T-helper 9 cell (primary cell): ENCODE results near the gene ZBTB47.

Experiments used
- DNase-seq: peaks from one replicate; pipeline ENCODE4 v3.0.0-alpha.2; 2020

Gene ZBTB47

DNA sequence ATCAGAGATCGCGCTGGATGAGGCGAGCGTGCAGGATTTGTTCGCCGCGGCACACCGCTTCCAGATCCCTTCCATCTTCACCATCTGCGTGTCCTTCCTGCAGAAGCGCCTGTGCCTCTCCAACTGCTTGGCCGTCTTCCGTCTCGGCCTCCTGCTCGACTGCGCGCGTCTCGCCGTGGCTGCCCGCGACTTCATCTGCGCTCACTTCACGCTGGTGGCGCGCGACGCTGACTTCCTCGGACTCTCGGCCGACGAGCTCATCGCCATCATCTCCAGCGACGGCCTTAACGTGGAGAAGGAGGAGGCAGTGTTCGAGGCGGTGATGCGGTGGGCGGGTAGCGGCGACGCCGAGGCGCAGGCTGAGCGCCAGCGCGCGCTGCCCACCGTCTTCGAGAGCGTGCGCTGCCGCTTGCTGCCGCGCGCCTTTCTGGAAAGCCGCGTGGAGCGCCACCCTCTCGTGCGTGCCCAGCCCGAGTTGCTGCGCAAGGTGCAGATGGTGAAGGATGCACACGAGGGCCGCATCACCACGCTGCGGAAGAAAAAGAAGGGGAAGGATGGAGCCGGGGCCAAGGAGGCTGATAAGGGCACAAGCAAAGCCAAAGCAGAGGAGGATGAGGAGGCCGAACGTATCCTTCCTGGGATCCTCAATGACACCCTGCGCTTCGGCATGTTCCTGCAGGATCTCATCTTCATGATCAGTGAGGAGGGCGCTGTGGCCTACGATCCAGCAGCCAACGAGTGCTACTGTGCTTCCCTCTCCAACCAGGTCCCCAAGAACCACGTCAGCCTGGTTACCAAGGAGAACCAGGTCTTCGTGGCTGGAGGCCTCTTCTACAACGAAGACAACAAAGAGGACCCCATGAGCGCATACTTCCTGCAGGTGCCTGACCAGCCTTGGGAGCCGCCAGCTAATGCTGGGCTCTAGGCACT, 32.7 kb downstream of the ZBTB47 start:
- no peak for DNase-seq

DNA sequence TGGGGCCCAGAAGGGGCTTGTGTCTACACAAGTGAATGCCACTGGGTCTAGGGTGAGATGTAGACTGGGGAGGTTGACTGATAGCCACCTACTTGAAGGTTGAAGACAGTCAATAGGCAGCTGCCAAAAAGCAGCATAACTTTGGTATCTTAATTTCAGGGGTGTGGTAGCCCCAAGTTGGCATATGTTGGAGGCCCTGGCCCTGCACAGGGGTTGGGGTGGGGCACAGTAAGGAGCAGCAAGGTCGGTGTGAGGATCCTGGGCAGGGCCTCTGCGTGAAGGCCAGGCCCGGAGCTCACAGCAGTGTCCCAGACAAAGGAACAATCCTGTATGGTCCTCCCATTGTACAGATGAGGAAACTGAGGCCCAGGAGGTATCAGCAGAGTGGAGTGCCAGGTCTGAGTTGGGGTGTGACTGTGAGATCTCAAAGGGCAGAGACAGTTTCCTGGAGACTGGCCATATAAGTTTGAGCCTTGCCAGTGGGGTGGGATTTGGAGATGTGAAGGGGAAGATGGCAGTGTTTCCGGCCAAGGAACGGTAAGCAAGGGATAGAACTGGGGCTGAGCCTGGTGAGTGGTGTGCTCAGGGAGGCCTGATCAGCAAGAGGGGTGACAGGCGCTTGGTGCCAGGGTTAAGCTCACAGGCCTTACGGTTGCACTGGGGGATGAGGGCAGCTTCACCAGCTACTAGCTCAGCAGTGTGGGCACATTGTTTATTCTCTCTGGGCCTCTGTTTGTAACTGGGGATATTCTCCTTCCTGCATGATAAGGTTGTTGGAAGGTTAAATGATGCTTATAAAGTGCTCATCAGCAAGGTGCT, 33.5 kb downstream of the ZBTB47 start:
- DNase-seq, result no peak

DNA sequence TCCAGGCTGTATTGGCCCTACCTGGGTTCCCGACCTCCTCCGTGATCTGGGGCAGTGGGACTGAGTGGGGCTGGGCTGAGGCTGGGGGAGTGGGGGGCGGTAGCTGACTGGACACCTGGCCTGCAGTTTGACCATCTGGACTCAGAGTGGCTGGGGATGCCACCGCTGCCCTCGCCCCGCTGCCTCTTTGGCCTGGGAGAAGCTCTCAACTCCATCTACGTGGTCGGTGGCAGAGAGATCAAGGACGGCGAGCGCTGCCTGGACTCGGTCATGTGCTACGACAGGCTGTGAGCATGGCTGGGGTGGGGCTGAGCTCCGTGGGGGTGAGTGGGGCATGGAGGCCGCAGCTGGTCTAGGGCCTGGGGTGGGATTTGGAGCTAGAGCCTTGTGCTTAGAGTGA, 34.5 kb downstream of the ZBTB47 start:
- no peak for DNase-seq

DNA sequence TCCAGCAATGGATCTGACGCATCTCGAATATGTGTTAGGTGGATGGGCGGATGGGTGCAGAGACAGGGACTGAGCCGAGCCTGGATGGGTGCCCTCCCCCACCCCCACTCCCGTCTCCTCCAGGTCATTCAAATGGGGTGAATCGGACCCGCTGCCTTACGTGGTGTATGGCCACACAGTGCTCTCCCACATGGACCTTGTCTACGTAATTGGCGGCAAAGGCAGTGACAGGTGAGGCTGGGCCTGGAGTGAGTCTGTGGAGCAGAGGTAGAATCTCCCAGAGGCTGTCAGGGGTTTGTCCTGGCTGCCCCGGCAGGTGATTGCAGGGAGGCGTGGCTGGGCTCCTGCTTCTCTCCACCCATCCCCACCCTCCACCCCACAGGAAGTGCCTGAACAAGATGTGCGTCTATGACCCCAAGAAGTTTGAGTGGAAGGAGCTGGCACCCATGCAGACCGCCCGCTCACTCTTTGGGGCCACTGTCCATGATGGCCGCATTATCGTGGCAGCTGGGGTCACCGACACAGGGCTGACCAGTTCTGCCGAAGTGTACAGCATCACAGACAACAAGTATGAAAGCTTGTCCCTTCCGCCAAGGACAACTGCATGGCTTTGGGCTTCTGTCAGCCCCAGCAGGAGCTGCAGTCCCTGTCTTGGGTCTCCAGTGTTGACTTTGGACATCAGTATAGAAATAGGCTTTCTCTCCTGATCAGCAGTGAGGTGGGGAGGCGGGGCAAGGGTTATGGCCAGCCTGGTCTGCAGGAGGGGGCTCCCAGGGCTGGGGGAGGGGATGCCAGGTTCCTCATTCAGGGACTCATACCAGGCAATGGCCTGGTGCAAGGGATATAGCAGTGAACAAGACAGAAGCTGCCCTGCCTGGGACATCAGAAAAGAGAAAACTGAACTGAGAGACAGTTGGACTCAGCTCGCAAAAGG, 35.3 kb downstream of the ZBTB47 start:
- no peak for DNase-seq

DNA sequence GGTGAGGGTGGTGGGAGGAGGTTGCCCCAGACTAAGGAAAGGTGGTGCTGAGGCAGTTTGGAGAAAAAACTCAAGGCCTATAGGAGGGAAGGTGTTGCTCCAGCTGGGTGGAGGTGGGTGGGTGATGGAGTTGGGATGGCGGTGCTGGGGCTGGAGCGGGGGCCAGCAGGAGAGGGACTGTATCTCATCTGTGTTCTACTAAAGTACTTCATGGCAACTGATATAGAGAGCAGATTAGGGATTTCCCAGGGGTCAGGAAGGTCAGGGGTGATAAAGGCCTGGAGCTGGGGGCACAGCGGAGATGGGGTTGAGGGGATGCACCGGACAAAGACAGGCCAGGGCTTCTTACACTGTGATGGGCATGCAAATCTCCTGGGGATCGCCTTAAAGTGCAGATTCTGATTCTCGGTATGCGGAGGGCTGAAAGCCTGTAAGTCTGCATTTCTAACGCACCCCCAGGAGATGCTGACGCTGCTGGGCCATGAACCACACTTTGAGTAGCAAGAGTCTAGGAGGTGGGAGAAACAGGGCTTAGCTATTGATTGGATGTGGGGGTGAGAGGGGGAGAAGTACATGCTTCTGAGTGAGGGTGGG, 36.0 kb downstream of the ZBTB47 start:
- no peak for DNase-seq

DNA sequence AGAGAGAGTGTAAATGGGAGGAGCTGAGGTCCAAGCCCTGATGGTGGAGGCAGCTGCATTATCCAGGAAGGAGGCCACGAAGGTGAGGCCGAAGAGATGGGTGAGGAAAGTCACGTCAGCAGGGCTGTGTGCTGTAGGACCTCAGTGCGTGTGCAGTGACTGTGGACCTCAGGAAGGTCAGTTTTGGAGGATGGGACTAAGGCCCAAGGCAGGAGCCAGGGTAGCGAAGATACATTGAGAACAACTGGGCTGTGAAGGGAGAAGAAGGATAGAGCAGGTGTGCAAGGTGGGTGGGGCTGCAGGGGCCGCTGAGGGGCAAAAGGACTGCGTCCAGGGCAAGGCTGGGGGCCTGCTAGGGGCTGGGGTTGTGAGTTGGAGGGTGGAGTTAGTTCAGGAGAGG, 36.7 kb downstream of the ZBTB47 start:
- DNase-seq, result no peak

DNA sequence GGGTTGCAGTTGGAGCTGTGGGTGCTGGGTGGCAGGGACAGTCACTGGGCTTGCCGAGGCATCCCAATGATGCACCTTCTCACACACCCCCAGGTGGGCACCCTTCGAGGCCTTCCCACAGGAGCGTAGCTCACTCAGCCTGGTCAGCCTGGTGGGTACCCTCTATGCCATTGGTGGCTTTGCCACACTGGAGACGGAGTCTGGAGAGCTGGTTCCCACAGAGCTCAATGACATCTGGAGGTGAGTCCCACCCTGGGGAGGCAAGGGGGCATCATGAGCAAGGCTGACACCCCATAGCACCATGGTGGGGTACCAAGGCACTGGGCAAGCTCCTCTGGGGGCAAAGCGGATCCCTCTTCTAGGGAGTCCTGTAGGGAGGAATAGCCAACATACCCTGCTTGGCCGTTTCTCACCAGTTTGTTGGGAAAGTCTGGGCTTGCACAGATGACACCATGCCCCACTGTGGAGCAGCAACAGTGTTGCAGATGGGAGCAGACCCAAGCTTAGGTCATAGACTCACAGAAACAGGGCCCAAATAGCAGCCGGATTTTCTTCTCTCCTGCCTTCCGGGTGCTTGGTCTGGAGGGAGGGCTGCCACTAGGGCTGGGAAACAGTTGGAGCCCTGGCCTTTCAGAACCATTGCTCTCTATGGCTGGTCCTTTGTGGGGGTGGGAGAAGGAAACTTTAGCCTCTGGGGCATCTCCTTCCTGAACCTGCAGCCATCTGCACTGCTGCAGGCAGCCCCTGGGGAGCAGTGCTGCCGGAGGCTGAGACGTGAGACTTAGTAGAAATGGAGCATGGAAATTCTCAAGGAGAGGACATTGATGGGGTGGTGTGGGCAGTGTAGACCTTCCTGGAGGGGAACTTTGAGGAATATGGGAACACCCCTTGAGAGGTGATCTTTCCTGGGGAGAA, 37.5 kb downstream of the ZBTB47 start:
- no peak for DNase-seq

DNA sequence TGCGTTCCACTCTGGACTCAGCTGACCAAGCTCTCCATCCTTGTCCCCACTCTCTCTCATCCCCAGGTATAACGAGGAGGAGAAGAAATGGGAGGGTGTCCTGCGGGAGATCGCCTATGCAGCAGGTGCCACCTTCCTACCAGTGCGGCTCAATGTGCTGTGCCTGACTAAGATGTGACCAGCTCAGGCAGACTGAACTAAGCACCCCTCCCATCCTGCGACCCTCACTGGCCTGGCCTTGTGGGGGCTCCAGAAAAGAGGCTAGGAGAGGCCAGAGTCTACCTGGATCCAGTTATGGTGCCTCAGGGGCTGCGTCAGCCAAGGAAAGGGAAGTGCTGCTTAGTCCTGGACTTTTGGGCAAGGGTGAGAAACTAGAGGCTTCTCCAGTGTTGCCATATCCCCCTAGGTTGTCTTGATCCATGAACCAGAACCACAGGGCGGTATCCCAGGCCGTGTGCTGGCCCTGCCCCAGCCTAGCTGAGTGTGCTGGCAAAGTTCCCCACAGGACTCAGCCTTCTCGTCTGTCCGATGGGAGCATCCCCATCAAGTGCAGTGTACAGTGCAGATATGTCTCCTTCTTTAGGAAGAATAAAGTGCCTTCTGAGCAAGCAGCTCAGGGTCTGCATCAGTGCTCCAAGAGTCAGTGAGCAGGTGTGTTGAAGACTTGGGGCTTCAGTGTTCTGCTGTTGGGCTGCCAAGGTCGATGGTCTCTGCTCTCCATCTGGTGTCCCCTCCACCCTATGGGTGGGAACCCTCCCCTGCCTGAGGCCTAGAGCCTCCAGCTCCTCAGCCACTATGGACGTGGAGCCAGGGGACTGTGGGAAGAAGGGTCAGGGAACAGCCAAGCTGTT, 38.5 kb downstream of the ZBTB47 start:
- DNase-seq, result no peak

DNA sequence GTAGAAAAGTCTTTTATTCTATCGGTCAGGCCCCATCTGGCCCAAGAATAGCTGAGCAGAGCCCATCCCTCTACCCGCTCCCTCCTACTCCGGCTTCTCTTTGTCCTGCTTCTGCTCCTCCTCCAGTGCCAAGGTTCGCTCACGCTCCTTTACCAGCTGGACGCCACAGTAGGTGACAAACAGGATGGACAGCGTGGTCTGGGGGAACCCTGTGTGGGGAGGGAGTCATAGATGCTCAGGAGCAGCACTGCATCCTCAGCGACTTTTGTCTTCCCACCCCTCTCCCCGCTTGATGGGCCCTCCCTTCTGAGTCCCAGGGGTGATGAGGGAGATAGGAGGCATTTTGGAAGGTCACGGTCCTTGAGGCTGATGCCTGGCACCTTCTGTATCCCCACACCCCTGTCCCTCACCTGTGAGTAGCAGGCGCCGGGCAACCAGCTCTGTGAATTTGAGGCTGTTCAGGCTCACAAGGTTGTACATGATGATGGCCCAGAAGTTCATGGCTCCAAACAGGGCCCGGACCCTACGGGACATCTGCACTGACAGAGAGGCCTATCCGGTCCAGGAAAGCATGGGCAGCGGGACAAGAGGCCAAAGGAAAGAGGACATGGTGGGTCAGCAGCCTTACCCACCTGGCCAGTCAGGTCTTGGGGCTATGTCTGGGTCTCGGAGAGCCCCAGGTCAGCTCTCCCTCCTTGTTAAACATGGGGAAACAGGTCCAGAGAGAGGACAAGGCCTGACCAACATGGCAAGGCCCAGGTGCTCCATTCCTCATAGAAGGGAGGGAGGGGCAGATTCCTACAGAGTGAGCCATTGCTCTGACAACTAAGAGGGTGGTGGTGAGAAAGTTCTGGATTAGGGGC, 39.4 kb downstream of the ZBTB47 start:
- no peak for DNase-seq

DNA sequence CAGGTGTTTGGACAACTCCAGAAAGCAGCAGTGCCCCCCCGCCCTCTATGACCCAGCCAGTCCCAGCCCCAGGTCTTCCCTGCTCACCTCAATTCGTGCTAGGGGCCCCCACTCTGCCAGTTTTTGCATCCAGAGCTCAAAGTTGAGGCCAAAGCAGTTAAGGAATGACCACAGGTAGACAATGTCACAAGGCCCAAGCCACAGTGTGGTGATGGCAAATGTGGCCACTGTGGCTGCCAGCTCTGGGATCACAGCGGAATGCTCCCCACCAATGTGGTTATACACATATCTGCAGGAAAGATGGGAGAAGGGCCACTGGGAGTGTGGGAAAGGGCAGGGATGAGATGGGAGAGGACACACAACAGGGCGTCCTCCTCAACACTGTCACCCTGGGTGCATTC, 40.0 kb downstream of the ZBTB47 start:
- no peak for DNase-seq

DNA sequence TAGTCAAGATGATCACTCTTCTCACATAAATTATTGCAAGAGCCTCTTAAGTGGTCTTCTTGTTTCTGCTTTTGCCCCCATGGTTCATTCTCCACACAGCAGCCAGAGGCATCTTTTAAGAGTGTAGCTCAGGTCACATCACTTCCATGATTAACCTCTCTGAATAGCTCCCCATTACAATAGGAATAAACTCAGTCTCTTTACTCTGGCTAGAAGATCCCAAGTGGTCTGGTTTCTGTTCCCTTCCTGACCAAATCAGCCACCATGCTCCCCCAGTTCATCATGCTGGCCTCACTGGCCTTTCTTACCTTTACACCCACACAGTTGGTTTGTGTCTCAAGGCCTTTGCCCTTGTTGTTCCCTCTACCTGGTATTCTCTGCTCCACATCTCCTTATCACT, 40.9 kb downstream of the ZBTB47 start:
- no peak for DNase-seq

DNA sequence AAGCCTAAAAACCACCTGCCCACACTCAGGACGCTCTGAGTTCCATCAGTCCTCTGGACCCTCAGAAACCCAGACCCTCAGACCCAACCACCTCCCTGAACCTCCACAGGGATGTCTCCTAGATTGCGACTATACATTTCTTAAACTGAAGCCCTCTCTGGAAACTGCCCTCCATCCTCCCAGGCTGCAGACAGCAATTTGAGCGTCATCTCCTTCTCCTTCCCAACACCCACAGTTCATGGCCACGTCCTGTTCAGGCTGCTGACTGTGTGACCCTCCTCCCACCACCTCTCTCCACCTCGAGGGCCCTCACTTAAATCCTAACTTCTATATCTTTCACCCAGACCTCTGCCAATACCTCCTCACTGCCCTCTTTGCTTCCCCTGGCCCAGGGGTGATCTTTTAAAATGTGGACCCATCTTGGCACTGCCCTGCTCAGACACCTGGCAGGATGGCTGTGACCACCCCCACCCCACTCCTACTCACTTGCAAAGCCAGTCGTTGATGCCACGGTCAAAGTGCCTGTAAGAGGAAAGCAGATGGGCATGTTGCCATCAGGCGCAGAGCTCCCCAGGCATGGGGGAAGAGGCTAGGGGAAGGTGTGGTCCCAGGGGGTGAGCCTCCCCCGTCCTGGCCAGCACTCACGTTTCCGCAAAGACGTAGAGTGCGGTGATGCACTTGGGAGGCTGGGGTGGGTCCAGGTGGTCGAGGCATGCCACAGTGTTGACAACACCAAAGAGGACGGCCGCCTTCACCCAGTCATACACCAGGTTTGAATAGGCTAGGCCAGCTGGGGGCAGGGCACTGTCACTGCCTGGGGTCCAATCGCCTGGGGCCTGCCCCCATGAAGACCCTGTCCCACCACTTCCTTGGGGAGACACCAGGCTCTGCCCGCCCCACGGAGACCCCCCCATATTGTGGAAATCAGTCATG, 43.1 kb downstream of the ZBTB47 start:
- no peak for DNase-seq

DNA sequence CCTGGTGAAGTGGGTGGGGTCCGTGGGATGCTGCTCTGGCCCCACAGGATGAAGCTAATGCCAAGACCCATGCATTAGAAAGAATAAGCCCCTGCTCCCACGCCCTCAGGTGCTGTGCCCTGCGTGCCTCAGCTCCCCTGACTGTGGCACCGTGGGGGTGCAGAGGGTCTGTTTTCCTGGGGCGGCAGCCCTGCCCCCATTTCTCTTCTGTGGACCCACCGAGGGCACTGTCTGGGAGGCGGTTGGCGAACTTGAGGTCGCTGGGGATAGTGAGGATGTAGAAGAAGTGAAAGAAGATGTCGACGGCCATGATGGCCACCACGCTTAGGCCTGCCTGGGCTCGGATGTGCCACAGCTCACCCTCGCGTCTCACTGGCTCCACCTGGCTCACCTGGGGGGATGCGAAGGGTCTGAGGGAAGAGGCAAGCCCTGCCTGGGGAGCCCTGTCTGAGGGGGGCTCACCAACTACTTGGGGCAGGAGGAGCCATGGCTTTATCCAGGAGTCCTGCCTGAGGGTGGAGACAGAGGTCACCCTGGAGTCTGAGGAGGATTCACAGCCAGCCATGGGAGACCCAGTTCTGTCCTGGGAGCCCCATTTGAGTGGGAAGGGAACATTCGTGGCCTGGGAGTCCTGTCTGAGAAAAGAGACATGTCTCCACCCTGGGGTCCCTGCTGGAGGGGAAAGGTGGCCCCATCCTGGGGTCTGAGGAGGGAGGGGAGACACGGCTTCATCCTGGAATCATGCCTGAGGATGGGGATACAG, 44.0 kb downstream of the ZBTB47 start:
- DNase-seq, result no peak

DNA sequence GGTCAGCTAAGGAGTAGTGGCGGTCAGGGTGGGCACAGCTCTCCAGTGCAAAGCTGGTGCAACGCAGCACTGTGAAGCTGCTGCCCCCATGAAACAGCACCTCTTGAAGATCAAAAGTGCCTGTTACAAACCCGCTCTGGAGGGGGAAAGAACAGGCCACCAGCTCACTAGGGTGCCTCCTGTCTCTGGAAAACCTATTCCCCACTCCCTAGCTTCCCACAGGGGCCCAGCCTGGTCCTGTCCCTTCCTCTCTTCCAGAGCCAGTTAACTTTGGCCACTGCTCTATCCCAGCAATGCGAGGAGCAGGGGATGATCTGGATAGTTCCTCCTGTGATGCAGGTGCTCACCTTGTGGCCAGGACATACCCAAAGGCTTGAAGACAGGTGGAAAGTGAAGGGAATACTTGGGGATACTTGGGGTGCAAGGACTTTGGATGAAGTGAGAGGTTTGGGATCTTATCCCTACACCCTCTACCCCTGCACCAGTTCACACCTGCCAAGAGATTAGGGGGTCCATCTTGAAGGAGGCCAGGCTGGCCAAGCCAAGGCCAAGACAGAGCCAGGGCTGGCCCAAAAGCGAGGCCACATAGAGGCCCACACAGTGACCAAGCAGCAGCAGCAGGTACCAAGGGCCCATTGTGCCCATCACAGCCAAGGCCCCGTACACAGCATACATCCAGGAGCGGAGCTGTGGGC, 44.9 kb downstream of the ZBTB47 start:
- DNase-seq, result no peak

DNA sequence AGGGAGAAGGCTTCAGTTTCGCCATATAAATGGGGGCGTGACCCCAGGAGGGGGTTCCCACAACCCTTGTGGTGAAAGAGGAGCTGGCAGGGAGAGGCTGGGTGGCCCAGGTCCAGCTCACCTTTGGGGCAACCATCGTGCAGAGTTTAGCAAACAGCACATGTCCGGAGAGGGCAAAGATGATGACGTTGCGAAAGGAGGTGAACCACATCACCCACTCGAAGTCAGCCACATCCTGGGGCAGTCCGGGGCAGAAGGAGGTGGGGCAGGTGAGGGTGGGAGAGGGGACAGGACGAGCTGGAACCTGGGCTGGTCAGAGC, 45.4 kb downstream of the ZBTB47 start:
- DNase-seq, result no peak

DNA sequence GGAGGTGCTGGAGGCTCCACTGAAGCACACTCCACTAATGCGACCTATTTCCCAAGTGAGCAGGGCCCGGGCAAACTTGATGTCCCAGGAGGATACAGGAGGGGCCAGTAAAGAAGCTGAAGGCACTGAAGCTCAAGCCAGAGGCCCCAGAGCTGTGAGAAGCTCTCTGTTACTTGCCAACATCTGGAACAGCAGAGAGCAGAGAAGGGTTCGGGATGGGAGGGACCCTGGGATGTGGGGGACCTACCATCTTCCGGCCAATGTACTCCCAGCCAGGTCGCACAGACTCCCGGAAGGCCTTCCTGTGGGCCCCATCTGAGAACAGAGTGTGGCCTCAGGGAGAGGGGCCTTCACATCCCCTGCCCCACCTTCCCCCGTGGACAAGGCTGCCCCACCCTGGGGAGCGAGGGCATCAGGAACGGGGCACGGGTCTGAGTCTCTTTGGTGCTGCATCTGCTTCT, 46.0 kb downstream of the ZBTB47 start:
- no peak for DNase-seq
